ENCODE data around the gene BRCA1.
"Not testable (repeated sequence)": the region's sequence is repeated elsewhere in the genome, so short reads cannot be mapped to it uniquely, and the experiment has no call there.

Gene BRCA1

DNA sequence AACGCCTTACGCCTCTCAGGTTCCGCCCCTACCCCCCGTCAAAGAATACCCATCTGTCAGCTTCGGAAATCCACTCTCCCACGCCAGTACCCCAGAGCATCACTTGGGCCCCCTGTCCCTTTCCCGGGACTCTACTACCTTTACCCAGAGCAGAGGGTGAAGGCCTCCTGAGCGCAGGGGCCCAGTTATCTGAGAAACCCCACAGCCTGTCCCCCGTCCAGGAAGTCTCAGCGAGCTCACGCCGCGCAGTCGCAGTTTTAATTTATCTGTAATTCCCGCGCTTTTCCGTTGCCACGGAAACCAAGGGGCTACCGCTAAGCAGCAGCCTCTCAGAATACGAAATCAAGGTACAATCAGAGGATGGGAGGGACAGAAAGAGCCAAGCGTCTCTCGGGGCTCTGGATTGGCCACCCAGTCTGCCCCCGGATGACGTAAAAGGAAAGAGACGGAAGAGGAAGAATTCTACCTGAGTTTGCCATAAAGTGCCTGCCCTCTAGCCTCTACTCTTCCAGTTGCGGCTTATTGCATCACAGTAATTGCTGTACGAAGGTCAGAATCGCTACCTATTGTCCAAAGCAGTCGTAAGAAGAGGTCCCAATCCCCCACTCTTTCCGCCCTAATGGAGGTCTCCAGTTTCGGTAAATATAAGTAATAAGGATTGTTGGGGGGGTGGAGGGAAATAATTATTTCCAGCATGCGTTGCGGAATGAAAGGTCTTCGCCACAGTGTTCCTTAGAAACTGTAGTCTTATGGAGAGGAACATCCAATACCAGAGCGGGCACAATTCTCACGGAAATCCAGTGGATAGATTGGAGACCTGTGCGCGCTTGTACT, at the start of gene BRCA1:
Gene BRCA1 (minus strand): TSS at position 232 of the 834 bp plus-strand sequence. CDS start 1,268 bp downstream, outside the sequence.
- peak; percentile 98 for DNase-seq

- peak; percentile 42 for DNase-seq
Measured at GRCh38 chr17:43171586-43172487, 46.7 kb upstream of the BRCA1 start.

GRCh38 chr17:43170766-43171585, 45.8 kb upstream of the BRCA1 start, which contains the start of gene NBR1:
TSS of gene NBR1 (plus strand) at chr17:43171214. CDS start at chr17:43175800, 4,586 bp downstream.
- peak; percentile 93 for DNase-seq

DNA sequence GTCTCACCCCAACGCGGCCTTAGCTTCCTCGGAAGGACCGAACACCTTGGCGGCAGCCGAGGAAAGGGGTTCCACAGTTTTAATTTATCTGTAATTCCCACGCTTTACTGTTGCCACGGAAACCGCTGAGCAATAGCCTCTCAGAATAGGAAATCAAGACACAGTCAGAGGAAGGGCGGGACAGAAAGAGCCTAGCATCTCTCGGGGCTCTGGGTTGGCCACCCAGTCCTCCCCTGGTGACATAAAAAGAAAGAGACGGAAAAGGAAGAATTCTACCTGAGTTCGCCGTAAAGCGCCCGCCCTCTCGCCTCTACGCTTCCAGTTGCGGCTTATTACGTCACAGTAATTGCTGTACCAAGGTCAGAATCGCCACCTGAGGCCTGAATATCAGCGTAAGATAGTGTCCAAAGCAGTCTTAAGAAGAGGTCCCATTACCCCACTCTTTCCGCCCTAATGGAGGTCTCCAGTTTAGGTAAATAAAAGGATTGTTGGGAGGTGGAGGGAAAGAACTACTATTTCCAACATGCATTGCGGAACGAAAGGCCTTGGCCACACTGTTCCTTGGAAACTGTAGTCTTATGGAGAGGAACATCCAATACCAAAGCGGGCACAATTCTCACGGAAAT, 45.1 kb upstream of the BRCA1 start:
- DNase-seq = peak; percentile 95

GRCh38 chr17:43169561-43170139, 44.5 kb upstream of the BRCA1 start:
- DNase-seq = peak; percentile 29

- not testable (repeated sequence) for DNase-seq
Measured at GRCh38 chr17:43165971-43166370, 40.8 kb upstream of the BRCA1 start.

DNA sequence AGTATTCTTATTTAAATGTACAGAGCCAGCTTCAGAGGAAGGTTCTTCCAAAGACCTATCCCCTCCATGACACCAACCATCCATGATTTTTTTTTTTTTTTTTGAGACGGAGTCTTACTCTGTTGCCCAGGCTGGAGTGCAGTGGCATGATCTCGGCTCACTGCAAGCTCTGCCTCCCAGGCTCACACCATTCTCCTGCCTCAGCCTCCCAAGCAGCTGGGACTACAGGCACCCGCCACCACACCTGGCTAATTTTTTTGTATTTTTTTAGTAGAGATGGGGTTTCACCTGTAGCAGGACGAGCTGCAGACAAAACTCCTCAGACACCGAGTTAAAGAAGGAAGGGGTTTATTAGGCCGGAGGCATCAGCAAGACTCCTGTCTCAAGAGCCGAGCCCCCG, 34.8 kb upstream of the BRCA1 start:
- not testable (repeated sequence) for DNase-seq

DNA sequence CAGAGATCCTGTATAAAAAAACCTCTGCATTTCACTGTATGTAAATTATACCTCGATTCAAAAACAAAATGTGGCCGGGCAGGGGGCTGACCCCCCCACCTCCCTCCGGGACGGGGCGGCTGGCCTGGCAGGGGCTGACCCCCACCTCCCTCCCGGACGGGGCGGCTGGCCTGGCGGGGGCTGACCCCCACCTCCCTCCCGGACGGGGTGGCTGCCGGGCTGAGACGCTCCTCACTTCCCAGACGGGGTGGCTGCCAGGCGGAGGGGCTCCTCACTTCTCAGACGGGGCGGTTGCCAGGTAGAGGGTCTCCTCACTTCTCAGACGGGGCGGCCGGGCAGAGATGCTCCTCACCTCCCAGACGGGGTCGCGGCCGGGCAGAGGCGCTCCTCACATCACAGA, 34.1 kb upstream of the BRCA1 start:
- DNase-seq = not testable (repeated sequence)

DNA sequence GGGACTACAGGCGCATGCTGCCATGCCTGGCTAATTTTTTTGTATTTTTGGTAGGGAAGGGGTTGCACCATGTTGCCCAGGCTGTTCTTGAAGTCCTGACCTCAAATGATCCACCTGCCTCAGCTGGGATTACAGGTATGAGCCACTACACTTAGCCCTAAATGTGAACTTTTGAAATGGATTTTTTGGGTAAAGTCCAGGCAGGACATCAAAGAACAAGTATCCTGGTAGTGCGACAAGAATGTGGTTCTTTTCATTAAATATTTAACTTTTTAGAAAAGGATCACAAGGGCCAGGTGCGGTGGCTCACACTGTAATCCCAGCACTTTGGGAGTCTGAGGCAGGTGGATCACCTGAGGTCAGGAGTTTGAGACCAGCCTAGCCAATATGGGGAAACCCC, 30.5 kb upstream of the BRCA1 start:
- no peak for DNase-seq

GRCh38 chr17:43153197-43153835, 28.2 kb upstream of the BRCA1 start:
- DNase-seq = not testable (repeated sequence)

DNA sequence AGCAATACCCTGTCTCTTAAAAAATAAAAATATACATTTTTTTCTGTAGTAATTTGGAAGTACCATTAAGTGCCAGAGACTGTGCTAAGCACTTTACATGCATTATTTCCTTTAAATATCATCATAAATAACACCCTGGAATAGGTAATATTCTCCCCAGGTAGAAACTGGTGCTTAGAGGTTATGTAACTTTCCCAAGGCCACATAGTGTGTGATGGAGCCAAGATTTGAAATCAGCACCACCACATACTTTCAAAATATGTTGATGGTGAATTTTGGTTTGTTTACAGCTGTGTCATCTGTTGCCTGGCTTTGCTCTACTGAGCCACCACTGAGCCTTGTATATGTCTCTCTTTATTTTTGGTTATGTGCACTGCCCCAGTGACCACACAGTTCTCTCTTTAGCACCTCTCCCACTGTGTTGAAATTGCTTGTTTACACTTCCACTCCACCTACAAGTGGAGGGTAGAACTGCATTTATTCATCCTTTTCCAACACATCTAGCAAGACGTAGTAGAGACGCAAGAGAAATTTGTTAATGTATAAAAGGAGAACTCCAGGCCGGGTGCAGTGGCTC, 26.8 kb upstream of the BRCA1 start:
- no peak for DNase-seq

DNA sequence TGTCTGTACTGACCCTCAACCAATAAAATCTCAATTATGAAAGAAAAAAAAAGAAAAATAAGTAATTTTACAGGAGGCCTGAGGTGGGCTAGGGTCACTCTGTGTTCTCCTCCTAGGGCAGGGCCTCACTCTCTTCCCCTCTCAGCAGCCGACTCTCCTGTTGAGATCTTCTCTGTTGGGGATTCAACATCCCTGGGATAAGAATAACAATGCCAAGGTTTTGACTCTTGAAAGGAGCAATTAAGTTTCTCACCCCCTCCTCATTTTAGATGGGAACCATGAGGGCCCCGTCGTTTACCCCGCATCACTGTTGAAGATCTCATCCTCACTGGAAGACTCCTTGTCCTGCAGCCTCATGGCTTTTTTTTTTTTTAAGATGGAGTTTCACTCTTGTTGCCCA, 21.5 kb upstream of the BRCA1 start:
- no peak for DNase-seq

- DNase-seq = no peak
Measured at GRCh38 chr17:43143201-43143600, 18.0 kb upstream of the BRCA1 start.

- DNase-seq = no peak
Measured at GRCh38 chr17:43142153-43142552, 17.0 kb upstream of the BRCA1 start.

DNA sequence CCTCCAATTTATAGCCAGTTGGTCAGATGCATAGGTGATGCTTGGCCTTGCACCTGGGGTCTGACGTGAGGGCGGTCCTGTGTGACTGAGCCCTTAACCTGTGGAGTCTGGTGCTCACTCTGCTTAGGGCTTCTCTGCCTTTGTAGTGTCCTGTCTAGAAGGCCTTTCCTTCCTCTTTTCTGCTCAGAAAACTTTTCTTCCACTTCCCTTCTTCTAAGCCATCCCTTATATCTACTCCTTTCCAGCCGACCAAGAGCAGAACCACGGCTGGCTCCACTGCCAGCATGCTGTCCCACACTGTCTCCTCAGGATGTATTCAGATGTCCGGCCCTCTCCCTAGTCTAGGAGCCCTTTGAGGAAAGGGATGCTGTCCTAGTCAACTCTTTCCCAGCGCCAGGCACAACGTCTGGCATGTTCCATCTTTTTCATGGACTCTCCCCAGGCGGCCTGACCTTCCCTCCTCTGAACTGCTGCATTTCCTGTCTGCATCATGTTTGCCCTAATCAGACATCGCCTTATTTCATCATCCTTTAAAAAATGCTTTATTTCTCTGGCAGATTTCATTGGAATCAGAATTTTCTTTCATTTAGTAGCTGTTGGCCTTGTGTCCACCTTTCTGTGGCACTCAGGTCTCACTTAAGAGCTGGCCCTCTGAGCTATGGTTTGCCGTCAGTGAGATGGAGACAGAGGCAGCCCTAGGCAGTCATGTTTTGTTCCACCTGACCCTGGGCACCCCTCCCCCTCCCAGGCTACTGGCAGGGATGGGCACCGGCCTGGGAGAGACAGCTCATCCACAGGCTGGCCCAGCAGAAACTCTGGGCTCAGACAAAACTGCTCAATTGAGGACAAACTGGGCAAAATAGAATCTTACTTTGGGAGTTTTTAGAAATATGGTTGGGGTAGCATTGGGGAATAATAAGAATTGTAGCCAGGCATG, 15.5 kb upstream of the BRCA1 start:
- no peak for DNase-seq

- not testable (repeated sequence) for DNase-seq
Measured at GRCh38 chr17:43138531-43138930, 13.4 kb upstream of the BRCA1 start.

DNA sequence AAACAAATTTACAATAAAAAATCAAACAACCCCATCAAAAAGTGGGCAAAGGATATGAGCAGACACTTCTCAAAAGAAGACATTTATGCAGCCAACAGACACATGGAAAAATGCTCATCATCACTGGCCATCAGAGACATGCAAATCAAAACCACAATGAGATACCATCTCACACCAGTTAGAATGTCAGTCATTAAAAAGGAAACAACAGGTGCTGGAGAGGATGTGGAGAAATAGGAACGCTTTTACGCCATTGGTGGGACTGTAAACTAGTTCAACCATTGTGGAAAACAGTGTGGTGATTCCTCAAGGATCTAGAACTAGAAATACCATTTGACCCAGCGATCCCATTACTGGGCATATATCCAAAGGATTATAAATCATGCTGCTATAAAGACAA, 11.4 kb upstream of the BRCA1 start:
- DNase-seq = not testable (repeated sequence)

- no peak for DNase-seq
Measured at GRCh38 chr17:43135454-43135819, 10.3 kb upstream of the BRCA1 start.

GRCh38 chr17:43134774-43135453, 9.8 kb upstream of the BRCA1 start:
- no peak for DNase-seq

Data from NCI-H2029 (cell line).